Measurements from ENCODE around the gene BICRA.

DNA sequence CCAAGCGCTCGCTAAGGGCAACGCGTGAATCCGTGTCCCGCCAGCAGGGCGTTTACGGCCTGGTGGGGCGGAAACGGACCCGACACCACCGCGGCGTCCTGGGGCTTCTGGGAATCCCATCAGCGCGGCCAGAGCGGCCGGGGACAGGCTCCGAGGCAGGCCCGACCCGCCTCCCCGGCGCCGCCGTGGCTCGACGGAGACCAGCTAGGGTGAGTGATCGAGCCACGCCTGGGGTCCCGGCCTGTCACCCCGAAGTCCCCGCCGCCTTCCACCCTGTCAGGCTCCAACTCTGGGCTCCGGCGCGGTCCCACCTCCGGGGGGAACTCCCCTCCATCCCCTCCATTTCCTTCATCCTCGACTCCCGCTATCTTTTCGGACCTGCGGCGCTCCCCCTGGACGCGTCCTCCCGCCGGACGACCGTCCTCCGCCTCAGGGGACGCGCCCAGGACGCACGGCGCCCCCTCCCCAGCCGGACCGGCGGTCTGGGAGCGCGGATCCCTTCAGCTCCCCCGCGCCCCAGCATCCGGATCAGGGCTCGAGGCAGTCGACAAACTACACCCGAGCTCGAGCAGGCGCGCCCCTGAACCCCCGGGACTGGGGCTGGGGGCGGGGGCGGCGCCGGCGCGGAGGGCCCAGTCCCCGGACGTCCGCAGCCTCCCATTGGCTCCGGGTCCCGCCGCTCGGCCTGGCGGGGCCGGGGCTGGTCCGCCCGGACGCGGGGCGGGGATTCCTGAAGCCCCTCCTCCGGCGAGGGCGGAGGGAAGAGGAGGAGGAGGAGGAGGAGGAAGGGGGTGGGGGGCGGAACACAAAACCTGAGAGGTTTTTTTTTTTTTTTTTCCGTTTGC lies 638 bp upstream of the BICRA start:
- TF ChIP-seq, protein P1, sequence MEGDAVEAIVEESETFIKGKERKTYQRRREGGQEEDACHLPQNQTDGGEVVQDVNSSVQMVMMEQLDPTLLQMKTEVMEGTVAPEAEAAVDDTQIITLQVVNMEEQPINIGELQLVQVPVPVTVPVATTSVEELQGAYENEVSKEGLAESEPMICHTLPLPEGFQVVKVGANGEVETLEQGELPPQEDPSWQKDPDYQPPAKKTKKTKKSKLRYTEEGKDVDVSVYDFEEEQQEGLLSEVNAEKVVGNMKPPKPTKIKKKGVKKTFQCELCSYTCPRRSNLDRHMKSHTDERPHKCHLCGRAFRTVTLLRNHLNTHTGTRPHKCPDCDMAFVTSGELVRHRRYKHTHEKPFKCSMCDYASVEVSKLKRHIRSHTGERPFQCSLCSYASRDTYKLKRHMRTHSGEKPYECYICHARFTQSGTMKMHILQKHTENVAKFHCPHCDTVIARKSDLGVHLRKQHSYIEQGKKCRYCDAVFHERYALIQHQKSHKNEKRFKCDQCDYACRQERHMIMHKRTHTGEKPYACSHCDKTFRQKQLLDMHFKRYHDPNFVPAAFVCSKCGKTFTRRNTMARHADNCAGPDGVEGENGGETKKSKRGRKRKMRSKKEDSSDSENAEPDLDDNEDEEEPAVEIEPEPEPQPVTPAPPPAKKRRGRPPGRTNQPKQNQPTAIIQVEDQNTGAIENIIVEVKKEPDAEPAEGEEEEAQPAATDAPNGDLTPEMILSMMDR (IDR thresholded peaks at IDR 0.05; ENCODE audit: insufficient read depth, low read length), result no peak
- TF ChIP-seq POLR2AphosphoS5 (IDR thresholded peaks at IDR 0.05; ENCODE audit: low read depth), result no peak
- TF ChIP-seq, protein P2, sequence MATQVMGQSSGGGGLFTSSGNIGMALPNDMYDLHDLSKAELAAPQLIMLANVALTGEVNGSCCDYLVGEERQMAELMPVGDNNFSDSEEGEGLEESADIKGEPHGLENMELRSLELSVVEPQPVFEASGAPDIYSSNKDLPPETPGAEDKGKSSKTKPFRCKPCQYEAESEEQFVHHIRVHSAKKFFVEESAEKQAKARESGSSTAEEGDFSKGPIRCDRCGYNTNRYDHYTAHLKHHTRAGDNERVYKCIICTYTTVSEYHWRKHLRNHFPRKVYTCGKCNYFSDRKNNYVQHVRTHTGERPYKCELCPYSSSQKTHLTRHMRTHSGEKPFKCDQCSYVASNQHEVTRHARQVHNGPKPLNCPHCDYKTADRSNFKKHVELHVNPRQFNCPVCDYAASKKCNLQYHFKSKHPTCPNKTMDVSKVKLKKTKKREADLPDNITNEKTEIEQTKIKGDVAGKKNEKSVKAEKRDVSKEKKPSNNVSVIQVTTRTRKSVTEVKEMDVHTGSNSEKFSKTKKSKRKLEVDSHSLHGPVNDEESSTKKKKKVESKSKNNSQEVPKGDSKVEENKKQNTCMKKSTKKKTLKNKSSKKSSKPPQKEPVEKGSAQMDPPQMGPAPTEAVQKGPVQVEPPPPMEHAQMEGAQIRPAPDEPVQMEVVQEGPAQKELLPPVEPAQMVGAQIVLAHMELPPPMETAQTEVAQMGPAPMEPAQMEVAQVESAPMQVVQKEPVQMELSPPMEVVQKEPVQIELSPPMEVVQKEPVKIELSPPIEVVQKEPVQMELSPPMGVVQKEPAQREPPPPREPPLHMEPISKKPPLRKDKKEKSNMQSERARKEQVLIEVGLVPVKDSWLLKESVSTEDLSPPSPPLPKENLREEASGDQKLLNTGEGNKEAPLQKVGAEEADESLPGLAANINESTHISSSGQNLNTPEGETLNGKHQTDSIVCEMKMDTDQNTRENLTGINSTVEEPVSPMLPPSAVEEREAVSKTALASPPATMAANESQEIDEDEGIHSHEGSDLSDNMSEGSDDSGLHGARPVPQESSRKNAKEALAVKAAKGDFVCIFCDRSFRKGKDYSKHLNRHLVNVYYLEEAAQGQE (IDR thresholded peaks at IDR 0.05; ENCODE audit: insufficient replicate concordance, low read depth), result peak; percentile 16
- no peak for TF ChIP-seq GABPA (IDR thresholded peaks at IDR 0.05; ENCODE audit: low read depth)
- TF ChIP-seq SPI1 (IDR thresholded peaks at IDR 0.05; ENCODE audit: borderline replicate concordance, low read depth), result 0 out of 2 replicates have a peak, but pooled peaks have one; percentile 6

Data from HL-60 (cell line).